AG09309 (cell line): ENCODE data around the gene SAFB.

Source experiments
- DNase-seq: peaks from one replicate; pipeline ENCODE4 v3.0.0-alpha.2; 2010; ENCODE audit warnings: low read depth
- H3K4me3 ChIP-seq: 2 replicates; pipeline ENCODE4 v1.5.1; 2011; ENCODE audit warnings: mild to moderate bottlenecking, low read depth, low read length, moderate library complexity; ENCODE audit not compliant: control insufficient read depth
- TF ChIP-seq, protein P1 (sequence below): IDR thresholded peaks from 2 replicates; pipeline ENCODE4 v1.5.1; 2011; ENCODE audit warnings: mild to moderate bottlenecking, low read depth, low read length, inconsistent platforms; ENCODE audit not compliant: insufficient read depth, control insufficient read depth; ENCODE audit errors: missing control alignments

SAFB gene

DNA sequence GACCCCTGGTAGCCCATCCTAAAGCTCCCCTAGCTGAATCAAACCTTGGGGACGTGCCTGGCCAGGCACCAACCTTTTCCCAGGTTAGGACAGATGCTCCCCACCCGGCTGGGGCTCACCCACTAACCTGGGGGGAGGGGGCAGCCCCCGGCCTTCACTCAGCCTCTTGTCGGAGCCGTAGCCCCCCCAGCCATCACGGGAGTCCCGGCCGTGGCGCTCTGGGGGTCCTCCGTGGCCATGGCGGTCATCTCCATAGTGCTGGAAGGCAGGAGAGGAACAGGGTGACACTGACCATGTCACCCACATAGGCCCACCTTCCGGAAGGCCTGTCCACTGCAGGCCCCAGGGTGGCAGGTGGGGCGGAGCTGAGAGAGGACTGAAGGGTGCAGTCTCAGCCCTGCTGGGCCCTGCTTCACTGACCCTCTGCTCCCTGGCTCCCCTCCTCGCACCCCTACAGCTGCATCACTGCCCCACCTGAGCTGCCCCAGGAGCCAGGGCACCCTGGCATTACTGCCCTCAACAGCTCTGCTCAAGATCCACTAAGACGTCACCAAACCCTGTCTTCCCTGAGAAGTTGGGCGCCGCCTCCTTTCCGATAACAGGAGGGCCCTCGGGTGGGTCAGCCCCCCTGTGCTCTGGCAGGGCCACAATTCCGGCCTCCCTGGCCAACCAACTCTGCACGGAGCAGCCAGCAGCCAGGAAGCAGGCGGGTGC lies 32.6 kb upstream of the SAFB start:
- TF ChIP-seq, protein P1, sequence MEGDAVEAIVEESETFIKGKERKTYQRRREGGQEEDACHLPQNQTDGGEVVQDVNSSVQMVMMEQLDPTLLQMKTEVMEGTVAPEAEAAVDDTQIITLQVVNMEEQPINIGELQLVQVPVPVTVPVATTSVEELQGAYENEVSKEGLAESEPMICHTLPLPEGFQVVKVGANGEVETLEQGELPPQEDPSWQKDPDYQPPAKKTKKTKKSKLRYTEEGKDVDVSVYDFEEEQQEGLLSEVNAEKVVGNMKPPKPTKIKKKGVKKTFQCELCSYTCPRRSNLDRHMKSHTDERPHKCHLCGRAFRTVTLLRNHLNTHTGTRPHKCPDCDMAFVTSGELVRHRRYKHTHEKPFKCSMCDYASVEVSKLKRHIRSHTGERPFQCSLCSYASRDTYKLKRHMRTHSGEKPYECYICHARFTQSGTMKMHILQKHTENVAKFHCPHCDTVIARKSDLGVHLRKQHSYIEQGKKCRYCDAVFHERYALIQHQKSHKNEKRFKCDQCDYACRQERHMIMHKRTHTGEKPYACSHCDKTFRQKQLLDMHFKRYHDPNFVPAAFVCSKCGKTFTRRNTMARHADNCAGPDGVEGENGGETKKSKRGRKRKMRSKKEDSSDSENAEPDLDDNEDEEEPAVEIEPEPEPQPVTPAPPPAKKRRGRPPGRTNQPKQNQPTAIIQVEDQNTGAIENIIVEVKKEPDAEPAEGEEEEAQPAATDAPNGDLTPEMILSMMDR, result no peak
- no peak overlapping the region for H3K4me3 ChIP-seq
- no peak for DNase-seq

DNA sequence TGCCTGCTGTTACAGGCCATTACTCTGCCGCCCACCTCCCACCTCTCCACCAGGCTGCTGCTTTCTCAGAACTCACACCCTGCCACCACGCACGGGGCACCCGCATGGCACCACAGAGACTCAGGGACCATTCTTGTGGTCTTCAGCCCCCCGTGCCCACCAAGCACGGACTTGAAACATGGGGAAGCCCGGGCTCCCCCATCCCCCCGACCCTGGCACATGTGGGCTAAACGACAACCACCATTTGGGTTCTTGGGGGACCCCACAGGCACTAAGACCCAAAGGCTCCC lies 32.1 kb upstream of the SAFB start:
- no peak overlapping the region for H3K4me3 ChIP-seq
- DNase-seq, result no peak
- TF ChIP-seq, protein P1, result no peak

- H3K4me3 ChIP-seq, result no peak overlapping the region
- DNase-seq, result no peak
- TF ChIP-seq, protein P1, result no peak
These were observed 31.4 kb upstream of the SAFB start for GRCh38 chr19:5591476-5591875.

DNA sequence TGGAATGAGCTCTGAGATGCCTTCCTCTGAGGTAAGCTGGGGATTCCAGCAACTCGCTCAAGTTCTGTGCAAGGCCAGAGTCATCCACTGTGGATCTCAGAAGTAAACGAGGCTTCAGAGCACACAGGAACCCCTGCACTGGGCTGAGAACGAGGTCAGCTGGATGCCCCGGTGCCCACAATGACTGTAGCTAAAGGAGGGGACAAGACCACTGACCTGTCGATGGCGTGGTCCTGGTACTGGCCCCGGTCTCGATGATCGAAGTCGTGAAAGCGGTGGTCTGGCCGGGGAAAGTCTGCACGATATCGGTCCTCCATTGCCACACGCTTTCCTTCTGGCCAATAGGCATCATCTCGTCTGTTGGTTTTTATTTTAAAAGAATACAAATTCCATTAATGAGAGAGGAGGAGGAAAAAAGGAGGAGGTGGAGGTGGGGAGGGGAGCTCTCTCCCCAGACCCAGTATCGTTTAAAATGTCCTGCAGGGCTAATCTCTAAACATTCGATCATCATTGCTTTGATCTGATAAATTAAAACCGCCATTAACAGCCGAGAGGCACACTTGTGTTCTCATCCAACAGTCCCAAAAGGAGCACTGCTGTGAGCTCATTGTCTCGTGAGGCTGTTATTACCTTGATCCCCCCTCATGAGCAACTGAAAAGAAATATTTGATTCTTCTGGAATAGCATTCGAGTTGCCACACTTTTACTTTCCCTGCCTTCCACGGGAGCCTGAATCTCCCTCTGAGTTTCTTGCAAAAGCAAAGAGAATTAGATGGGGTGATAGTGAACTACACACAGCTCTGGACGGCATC lies 30.1 kb upstream of the SAFB start:
- no peak overlapping the region for H3K4me3 ChIP-seq
- DNase-seq, result no peak
- TF ChIP-seq, protein P1, result no peak

GRCh38 chr19:5593343-5594255 lies 29.3 kb upstream of the SAFB start:
- TF ChIP-seq, protein P1, result no peak
- H3K4me3 ChIP-seq, result no peak overlapping the region
- DNase-seq, result no peak

- TF ChIP-seq, protein P1, result no peak
- DNase-seq, result no peak
These were observed 28.3 kb upstream of the SAFB start for GRCh38 chr19:5594521-5594950.

More at GRCh38 chr19:5594521-5594950, 28.3 kb upstream of the SAFB start:
- H3K4me3 ChIP-seq, result no peak overlapping the region
